GM21717 (cell line): ENCODE results near the gene CAMKK1.
"Not testable (repeated sequence)": the region's sequence is repeated elsewhere in the genome, so short reads cannot be mapped to it uniquely, and the experiment has no call there.

Experiments
- ATAC-seq: cut with Tn5 transposase; IDR thresholded peaks from one replicate; pipeline ENCODE4 v1.9.1; 2021; ENCODE audit warnings: mild to moderate bottlenecking, moderate library complexity; ENCODE audit not compliant: unreplicated experiment

Gene CAMKK1

GRCh38 chr17:3880983-3881382, 11.9 kb downstream of the CAMKK1 start:
- ATAC-seq = no peak

DNA sequence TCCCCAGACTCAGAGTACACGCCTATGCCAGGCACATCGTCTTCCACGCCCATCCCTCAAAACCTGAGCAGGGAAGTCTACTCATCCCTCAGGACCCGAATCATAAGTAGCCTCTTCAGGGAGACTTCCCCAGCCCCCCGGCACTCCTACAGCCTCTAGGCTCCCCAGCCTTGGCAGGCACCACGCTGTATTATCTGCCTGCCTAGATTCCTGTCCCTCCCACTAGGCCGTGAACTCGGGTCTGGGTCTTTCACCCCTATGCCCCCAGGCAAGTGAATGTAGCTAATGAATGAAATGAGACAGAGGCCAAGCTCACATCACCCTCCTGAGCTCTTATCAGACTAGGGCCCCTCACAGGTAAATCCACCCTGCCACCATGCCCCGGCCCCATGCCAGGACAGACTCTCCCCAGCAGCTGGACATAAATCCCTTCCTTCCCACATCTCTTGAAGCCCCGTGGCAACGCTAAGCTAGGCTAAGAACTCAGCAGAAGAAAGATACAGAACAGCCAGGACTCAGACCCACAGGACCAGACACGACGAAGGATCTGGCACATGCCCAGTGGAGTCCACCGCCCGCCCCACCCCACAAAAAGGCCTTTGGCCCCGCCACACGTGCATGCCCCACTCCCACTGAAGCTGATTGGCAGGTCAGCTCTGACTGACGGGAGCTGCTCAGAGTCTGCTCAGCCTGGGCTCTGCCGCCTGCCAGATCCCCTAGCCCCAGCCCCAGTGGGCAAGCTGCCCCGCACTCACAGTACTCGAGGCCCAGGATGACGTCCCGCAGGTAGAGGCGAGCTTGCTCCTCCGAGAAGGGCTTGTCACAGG, 13.0 kb downstream of the CAMKK1 start:
- ATAC-seq = no peak

DNA sequence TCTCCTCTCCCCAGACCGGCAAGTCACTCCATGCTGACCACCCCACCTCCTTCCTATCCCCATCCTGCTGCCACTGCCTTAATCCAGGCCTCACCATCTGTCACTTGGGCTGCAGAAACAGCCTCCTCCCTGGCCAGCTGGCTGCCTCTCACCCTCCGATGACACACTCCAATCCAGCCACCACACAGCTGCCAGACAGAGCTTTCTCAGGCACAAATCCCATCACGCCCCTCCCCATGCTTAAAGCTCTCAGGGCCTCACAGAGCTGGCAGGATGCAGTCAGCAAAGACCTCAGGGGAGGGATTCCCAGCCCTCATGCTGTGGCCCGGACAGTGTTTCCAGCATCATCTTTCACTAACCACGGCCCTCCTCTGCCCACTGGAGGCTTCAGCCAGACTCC, 13.7 kb downstream of the CAMKK1 start:
- ATAC-seq = no peak

- no peak for ATAC-seq
These were observed 15.6 kb downstream of the CAMKK1 start for GRCh38 chr17:3877220-3877619.

DNA sequence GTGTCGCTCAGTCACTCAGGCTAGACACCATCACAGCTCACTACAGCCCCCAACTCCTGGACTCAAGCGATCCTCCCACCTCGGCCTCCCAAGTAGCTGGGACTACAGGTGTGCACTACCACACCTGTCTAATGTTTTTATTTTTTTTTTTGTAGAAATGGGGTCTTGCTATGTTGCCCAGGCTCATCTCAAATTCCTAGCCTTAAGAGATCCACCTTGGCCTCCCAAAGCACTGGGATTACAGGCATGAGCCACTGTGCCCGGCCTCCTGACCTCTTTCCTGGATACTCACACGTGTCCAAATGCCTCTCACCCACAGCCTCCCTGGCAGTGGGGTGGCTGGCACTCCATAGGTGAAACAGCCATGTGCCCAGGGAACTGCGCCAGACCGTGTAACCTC, 17.5 kb downstream of the CAMKK1 start:
- no peak for ATAC-seq

- ATAC-seq = no peak
These were observed 19.0 kb downstream of the CAMKK1 start for GRCh38 chr17:3873862-3874261.

- ATAC-seq = no peak
These were observed 22.0 kb downstream of the CAMKK1 start for GRCh38 chr17:3870871-3871306.

DNA sequence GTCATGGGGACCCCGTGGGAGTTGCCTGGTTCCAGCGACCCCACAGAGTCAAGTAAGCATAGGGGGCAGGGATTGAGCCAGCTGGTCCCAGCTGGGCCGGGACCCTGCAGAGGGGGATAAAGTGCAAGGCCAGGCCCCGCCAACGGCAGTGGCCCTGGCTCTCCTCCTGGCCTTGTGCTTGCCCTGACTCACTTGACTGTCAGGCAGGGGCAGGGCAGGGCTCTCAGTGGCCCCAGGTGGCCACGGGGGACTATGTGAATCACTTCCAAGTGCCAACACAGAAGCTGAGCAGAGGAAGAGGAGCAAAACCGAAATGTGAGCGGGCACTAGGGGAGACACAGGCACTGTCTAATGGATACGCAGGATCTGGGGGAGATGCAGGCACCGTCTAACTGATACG, 25.2 kb downstream of the CAMKK1 start:
- ATAC-seq = no peak

DNA sequence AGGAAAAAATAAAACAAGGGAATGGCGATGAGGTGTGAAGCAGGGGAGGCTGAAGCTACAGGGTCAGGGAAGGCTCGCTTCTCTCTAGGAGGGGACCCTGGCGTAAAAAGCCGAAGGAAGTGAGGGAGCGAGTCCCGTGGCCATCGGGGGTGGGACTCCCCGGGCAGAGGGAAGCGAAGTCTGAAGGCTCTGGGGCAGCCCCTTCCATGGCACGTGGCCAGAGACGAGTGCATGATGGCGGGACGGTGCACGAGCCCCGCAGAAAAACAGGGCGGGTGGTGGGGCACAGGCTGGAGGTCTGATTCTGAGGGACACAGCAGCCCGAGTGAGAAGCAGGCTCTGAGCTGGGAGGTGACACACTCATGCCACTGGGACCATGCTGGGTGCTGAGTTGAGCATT, 25.7 kb downstream of the CAMKK1 start:
- no peak for ATAC-seq

- ATAC-seq = no peak
These were observed 26.6 kb downstream of the CAMKK1 start for GRCh38 chr17:3866276-3866675.

DNA sequence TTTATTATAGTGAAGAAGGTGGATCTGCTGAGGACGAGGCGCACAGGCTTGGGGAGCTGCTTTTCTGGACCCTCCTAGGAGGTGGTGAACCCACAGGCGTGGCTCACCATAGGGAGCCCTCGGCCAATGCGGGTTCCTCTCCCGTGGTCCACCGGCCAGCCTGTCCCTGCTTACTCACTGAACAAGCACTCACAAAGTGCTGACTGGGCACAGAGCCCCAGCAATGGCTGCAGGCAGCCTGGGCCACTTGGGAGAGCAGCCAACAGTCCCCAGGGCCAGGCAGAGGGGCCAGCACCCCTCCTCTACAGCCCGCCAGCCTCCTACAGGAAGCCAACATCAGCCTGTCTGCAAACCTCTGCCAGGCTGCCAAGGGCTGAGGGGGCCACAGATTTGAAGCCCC, 27.7 kb downstream of the CAMKK1 start:
- no peak for ATAC-seq

GRCh38 chr17:3864534-3864933, 28.3 kb downstream of the CAMKK1 start:
- no peak for ATAC-seq

DNA sequence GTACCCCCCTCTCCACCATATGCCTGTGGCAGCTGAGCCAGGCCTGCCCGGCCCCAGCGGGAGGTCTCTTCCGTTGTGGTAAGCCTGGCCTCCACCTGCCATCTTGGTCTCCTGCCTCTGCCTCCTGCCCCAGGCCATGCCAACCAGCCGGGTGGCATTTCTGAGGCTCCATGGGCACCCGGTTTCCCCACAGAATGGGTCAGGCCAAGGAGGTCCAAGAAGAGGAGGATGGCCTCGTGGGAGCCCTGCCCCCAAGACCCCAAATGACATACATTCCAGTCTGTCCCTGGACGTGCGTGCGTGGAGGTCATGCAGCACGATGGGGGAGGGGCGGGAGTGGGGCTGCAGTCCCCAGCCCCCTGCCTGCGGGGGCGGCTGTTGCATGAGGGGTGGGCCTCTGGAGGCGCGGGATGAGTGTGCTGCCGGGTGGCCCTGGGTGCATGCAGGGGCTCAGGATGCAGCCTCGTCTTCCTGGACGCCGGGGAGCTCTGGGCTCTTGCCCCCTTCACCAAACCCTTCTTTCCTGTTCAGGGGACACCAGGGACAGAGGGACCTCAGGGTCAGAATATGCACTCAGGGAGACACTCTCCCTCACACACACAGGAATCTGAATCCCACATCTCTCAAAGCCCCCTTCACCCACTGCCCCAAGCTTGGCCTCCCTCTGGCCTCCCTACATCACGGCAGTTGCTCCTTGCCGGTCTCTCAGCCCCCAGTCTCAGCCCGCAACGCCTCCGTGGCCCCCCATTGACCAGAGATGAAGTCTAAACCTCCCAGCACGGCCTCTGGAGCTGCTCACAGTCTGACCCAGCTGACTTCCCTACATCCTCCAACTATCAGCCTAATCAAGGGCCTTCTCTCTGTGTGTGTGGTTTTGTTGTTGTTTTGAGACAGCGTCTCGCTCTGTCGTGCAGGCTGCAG, 30.8 kb downstream of the CAMKK1 start:
- no peak for ATAC-seq

DNA sequence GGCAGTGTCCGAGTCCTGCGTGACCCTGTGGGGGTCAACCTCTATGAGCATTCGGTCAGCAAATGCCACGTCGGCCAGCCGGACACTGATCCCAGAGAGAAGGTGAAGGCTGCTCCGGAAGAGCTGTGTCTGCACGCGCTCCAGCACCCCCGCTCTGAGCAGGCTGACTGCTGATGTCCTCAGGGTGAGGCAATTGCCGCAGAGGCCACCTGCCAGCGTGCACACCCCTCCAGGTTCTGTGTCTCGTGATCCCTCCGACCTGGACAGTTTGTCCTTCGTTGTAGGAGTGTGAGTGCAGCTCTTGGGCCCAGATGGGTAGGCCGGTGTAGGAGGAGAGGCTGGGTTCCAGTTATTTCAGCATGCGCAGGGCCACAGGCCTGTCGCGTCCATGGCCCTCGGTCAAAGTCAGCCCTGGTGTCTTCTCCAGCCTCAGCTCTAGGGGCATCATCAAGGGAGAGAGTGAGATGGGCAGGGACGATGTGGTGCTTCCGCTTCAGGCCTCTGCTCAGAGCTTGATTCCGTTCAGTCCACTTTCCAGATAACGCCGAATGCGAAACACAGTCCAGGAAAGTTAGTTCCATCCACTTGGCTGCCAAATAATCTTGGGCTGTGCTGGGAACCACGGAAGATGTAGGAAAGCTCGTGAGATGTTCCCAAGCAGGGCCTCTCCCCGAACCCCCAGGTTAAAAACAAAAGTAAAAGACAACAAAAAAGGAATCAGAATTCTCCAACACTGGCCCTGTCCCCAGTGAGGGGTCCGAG, 31.7 kb downstream of the CAMKK1 start:
- ATAC-seq = no peak

DNA sequence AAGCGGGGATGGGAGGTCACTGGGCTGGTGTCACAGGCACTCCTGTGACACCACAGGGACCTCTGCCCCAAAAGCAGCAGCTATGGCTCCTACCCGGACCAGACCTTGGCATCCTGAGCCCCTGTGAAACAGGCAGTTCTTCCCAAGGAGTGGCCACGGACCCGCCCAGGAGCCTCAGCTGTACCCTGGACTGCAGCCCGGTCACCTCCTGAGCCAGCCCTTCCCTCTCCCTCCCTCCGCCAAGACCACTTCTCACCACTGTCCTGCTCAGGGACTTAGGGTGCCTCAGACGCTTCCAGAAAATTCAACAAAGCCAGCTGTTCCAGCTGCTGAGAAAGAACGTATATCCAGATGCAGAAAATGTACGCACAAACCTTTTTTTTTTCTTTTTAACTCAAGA, 32.9 kb downstream of the CAMKK1 start:
- ATAC-seq = no peak

DNA sequence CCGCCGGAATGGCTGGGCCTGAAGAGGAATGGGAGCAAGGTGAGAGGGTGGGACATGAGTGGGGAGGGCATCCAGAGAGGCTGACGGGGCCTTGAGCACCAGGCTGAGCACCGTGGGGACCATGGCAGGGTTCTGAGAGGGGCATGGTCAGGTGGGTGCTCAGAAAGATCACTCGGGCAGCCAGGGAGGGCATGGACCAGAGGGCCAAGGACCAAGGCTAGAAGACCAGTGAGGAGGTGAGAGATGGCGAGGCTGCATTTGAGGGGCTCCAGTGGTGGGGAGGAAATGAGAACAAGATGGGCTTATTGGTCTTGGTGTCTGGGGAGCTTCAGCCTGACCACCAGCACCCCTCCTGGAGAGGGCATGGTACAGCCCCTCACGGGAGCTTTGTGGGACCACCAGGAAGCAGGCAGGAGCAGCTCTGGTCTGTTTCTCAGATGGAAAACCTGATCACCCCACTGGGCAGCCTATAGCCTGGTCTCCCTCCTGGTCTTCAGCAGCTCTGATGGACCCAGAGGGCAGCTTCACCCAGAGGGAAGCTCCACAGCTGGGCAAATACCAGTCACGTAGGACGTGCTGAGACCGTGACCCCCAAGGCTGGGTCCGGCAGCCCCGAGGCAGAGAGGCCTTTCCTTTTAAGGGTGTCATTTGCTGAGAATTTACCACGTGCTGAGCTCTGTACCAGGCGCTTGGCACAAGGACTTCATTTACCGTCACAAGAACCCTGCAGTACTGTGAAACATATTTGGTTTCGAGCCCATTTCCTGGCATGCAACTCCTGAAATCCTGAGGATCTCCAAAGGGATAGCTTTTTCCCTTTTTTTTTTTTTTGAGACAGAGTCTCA, 35.4 kb downstream of the CAMKK1 start:
- no peak for ATAC-seq

DNA sequence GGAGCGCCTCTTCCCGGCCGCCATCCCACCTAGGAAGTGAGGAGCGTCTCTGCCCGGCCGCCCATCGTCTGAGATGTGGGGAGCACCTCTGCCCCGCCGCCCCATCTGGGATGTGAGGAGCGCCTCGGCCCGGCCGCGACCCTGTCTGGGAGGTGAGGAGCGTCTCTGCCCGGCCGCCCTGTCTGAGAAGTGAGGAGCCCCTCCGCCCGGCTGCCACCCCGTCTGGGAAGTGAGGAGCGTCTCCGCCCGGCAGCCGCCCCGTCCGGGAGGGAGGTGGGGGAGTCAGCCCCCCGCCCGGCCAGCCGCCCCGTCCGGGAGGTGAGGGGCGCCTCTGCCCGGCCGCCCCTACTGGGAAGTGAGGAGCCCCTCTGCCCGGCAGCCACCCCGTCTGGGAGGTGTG, 38.6 kb downstream of the CAMKK1 start:
- ATAC-seq = not testable (repeated sequence)

DNA sequence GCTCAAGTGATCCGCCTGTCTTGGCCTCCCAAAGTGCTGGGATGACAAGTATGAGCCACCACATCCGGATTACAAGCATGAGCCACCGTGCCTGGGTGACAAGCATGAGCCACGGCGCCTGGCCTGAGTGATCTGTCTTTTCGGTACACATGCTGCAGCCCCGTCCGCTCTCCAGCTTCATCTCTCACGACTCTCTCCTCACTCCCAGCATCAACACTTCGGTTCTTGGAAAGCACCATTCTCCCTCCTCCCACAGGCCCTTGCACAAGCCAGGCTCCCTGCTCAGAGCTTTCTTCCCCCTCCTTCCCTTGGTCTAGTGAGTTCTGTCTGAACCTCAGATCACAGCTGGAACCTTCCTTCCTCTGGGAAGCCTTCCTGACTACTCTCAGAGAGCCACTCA, 40.3 kb downstream of the CAMKK1 start:
- ATAC-seq = no peak

DNA sequence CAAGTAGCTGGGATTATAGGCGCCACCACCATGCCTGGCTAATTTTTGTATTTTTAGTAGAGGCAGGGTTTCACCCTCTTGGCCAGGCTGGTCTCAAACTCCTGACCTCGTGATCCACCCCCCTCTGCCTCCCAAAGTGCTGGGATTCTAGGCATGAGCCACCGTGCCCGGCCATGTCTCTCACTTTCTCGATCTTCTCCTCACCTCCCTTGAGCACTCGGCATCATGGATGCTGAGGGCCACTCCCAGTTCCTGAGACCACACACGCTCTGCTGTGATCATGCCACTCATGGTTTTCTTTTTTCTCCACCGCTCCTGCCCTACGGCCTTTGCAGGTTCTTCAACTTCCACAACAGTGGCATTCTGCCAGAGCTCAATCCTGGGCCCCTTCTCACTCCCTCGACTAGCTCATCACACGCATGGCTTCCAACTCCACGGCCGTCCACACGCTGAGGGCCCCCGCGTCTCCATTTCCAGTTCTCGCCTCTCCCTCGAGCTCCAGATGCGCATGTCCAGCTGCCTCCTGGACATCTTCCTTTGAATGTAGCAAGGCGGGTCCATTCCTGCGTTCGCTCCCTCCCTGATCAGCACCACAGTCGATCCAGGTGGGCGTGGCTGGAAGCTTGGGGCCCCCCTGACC, 41.3 kb downstream of the CAMKK1 start:
- ATAC-seq = no peak
